GM18505 (cell line): ENCODE measurements around the gene DAGLA.

Source experiments
- ATAC-seq: cut with Tn5 transposase; IDR thresholded peaks from one replicate; pipeline ENCODE4 v1.9.1; 2021; ENCODE audit not compliant: unreplicated experiment
- POLR2A ChIP-seq: IDR thresholded peaks from 4 replicates; pipeline ENCODE4 v1.6.1; 2011; ENCODE audit warnings: borderline replicate concordance; ENCODE audit not compliant: insufficient read depth, insufficient read length; ENCODE audit errors: extremely low read depth

The DAGLA gene

DNA sequence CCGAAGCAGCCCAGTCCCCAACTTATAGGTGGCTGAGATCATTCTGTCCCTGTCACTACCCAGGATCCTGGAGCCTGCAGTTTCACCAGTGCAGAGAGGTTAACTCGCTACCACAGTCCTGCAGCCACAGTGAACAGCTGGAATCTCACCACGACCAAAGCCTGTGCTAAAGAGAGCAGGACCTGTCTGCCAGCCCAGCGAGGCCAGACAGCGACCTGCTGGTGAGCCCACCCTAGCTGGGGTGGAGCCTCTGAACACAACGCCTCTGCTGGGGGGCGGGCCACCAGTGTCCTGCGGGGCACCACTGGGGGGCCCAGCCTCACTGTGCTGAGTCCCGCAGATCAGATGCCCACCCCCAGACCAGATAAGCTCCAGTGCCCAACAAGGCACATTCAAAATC, 33.3 kb downstream of the DAGLA start:
- no peak for TF ChIP-seq POLR2A
- no peak for ATAC-seq

DNA sequence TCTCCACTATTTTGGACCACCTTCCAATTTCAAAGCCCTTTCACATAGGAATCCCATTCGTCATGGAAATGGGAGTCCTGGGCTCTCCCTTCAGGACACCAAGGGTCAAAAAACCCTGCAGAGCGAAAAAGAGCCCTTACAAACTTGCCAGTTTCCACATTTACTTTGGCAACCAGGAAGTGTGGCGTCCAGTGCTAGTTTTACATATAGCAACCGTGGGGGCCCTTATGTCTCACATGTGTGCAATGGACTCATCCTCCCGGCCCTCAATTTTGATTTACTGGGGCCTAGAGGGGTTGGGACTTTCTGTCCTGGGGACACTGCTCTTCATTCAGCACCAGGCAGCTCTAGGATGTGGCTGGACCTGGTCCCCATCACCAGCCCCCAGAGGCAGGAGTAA, 33.7 kb downstream of the DAGLA start:
- no peak for ATAC-seq
- TF ChIP-seq POLR2A, result no peak

DNA sequence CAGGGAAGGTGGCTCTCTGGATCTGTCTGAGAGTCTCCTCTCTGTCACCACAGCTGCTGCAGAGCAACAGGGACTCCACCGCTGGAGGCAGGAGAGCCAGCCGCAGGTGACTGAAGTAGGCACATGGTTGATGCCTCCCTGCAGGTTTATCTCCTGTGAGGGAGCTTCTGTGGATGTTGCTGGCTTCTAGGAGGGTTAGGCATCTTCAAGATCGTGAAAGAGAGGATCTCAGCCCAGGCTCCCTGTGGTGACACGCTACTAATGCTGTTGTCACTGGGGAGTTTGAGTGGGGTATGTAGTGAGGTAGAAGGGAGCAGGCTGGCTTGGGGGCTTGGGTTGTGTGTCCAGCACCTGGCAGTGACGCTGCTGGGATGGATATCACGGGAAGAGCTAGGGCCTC, 34.1 kb downstream of the DAGLA start:
- ATAC-seq, result no peak
- TF ChIP-seq POLR2A, result no peak

DNA sequence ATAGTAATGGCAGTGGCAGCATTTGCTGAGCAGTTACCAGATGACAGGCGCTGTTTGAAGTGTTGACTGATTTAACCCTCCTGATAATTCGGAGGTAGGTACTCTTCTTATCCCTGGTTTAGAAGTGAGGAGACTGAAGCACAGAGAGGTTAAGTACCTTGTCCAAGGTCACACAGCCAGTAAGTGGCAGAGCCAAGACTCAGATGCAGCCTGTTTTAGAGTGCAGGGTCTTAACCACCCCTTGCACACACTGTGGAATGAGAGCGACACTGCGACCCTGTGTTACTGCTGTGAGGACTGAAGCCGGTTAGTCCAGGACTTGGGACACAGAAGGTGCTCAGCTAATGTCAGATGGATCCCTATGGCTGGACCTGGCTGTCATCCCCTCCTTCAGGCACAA, 34.7 kb downstream of the DAGLA start:
- TF ChIP-seq POLR2A, result no peak
- ATAC-seq, result no peak

DNA sequence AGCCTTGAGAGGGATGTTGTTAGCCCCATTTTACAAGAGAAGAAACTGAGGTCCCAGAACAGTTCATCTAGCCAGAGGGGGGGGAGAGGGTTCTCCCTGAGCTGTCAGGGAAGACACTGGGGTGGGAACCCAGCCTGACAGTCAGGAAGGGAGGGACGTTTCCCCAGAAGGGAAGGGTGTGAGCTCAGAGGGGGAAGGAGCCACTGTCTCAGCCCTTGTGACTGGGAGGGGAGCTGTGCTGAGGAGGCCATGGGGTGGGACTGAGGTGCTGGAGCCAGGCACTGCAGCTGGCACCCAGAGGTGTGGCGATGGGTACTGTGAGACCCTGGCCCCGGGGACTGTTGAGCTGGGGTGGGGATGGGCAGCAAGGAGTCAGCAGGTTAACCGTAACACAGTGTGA, 35.7 kb downstream of the DAGLA start:
- TF ChIP-seq POLR2A, result no peak
- ATAC-seq, result no peak

DNA sequence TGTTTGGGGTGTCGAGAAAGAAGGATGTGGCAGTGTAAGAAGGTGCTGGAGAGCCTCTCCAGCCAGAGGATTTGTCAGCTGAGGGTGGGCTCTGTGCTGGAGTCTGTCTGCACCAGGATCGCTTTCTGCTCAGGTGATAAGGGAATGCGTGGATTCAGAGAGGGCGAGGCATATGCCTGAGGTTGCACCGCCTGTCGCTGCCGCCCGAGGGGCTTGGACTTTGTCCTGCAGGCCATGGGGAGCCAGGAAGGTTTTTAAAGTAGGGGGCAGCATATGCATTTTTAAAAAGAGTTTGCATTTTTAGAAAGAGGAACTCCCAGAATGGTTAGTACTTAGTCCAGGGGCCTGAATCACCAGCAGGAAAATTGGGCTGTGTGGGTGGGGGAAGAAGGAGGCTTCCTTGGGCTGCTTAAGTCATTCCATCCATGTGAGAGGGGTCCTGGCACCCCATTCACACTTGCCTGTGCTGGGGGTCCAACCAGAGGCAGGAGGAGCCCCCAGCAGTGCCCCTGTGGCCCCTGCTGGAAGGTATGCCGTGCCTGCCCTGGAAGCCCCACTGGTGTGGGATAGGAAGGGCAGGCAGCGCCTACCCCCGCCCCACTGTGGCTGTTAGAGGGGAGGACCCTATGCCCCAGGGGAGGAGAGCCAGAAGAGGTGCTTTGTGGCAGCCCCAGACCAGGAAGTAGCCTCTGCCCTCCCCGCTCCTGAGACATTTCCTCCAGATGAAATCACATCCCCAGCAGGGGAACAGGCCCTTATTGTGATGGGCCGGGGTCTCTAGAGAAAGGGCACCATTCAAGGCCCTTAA, 36.5 kb downstream of the DAGLA start:
- no peak for TF ChIP-seq POLR2A
- no peak for ATAC-seq

DNA sequence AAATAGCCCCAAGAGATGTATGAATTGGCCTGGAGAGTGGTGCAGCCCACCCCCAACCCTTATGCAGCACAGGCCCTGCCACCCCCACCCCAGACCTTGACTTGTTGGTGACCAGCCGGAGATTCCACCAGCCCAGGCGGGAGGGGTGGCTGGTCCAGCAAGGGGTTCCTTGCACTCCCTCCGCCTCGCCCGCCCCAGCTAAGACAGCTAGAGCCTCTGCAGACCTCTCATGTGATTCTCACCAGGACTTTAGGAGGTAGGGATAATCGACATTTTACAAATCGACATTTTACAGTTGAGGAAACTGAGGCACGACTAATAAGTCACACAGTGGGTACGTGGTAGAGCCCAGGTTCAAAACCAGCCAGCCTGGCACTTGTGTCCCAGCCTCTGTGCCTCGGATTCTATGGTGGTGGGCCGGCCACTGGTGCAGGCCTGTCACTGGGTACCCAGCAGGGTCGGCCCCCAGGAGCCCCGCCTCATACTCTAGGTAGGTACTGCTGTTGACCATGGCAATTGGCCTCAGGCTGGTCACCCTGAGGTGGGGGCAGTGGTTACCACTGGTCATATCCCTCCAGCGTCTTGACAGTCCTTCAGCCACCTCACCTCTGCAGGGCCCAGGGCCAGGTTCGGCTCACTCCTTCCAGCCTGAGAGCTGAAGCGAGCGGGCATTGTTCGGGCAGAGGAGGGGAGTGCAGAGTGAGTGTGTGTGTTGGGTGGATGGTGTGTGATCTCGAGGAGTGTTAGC, 37.3 kb downstream of the DAGLA start:
- TF ChIP-seq POLR2A, result no peak
- ATAC-seq, result no peak

DNA sequence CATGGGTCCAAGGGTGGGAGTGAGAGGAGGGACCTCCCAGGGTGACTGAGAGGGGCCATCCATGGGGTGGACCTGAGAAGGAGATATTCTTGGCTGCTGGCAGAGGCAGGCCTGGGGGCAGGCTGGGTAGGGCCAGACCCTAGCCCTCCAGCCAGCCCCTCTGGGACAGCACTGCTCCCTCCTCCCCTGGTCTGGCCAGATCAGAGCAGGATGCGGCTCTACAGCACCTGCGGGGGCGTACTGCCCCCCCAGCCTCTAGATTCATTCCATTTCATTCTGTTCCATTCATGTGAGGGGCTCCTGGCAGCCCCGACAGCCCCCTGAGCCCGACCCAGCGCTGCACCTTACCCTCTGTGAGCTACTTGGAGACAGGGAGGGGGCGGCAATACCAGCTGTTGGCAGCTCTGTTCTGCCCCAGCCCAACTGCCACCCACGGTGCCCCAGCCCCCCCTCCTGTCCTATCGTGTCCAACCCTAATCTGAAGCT, 37.9 kb downstream of the DAGLA start:
- no peak for ATAC-seq
- TF ChIP-seq POLR2A, result no peak

DNA sequence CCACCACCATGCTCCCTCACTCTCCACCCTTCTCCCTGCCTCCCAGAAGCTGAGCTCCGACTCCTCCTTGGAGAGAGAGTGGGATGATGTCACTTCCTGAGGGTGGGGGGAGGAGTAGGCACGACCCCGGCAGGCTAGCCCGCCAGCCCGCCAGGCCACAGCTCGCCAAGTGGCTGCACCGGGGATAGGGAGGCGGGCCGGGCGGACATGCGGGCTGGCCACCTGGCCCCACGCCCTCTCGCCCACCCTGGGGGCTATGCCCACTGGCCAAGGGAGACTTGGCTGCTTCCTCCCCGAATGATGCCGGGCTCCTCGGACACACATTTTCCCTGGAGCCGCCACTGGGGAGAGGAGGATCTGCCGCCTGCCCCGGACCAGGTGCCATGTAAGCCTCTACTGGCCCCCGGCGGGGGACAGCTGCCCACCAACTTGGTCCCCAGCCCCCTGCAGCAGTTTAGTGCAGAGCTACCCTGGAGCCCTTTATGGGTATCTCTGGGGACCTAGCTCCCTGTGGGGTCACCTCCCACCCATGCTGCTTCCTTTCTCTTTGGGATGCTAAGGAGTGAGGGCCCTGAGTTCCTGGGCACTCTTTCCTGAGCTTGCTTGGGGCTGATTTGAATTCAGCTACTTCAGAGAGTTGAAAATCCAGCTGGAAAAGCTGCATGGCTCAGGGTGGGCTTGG, 38.6 kb downstream of the DAGLA start:
- no peak for ATAC-seq
- TF ChIP-seq POLR2A, result no peak

DNA sequence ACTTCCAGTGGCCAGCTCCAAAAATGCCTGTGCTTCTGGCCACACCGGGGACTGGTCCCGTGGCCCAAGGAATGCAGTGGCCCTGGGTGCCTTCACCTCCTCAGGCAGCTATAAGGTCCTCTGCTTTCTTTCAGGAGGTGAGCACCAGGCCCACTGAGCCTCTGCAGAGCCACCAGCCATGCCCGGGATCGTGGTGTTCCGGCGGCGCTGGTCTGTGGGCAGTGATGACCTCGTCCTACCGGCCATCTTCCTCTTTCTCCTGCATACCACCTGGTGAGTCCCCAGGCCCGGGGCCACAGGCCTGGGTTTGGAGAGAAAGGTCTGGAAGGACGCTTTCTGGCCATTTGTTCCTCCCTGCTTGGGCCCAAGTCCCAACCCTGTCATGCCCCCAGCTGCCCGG, 39.8 kb downstream of the DAGLA start:
- no peak for ATAC-seq
- TF ChIP-seq POLR2A, result no peak

DNA sequence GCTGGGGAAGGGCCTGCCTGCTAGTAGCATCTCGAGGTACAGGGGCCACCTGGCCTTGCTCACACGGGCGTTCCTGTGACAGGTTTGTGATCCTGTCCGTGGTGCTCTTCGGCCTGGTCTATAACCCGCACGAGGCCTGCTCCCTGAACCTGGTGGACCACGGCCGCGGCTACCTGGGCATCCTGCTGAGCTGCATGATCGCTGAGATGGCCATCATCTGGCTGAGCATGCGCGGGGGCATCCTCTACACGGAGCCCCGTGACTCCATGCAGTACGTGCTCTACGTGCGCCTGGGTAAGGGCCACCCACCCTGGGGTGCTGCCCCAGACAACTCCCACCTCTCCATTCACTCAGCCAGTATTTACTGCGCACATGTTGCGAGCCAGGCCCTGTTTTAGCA, 40.4 kb downstream of the DAGLA start:
- ATAC-seq, result no peak
- no peak for TF ChIP-seq POLR2A

DNA sequence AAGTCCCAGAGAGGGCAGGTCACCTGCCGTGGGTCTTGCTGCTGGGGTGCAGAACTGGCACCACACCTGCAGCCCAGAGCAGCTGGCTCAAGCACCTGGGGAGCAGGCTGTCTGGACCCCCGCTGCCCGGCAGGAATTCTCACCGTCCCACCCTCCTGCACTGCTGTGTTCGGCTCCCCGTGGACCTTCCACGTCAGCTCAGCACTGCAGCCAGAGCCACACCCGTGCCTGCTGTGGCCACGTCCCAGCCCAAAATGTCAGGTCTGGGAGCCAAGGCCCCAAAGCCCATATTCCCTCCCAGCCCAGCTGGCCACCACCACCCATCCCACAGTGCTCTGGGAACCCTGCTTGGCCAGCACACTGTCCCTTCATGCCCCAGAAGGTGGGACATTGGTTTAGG, 44.2 kb downstream of the DAGLA start:
- no peak for ATAC-seq
- TF ChIP-seq POLR2A, result no peak

DNA sequence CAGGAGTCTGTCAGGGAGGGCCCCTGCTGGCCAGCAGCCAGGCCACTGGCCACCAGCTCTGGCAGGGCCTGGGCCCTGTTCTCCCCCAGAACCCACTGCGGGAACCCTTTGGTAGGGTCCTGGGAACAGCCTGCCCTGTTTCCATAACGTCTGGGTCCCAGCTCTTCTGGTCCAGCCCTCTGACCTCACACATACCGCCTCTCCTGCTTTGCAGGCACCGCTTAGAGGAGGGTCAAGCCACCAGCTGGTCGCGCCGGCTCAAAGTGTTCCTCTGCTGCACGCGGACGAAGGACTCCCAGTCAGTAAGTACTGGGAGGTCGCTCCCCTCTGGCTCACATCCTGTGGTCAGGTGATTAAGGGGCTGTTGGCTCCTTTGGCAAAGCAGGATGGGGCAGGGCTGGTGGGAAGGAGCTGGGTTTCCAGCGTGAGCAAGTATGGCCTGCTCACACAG, 45.6 kb downstream of the DAGLA start:
- no peak for ATAC-seq
- TF ChIP-seq POLR2A, result no peak

DNA sequence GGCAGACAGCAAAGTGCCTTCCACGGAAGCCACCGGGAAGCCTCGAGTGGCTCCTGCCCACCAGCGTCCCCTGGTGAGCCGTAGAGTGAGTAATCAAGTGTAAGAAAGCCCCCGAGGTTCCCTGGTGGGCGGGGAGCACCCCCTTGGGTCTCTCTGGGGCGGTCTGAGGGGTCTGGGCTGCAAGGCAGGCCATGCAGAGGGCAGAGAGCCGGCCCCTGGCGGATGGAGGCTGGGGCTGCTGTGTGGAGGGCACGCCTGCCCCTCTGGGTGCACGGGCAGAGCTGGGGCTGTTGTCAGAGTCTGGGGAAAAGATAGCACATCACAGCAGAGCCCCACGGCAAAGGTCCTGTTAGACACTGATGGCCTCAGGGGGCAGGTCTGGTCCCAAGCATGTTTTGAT, 46.6 kb downstream of the DAGLA start:
- no peak for ATAC-seq
- TF ChIP-seq POLR2A, result no peak

DNA sequence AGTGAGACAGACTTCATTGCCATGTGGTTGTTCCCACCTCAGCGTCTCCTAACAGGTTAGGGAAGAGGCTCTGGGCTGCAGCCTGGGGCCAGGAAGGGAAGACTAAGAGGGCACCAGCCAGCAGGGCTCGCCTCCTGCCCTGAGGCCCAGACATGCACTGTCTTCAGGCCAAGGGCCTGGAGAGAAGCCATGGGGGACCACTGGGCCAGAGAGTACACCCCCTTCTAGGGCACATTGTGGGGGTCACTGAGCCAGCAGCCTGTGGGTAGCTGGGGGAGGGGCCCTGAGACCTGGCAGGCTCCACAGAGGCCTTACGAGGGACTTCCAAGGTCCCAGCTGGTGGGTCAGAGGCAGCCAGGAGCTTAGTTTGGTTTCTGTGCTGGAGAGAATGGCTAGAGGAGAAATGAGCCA, 47.2 kb downstream of the DAGLA start:
- TF ChIP-seq POLR2A, result no peak
- no peak for ATAC-seq
